Inflammatory macrophage treated with lipopolysaccharide for 1 hour (primary cell): ENCODE results near the gene MYL6B.
"Not testable (repeated sequence)": the region's sequence is repeated elsewhere in the genome, so short reads cannot be mapped to it uniquely, and the experiment has no call there.

Experiments
- DNase-seq, 2 donors: peaks; one replicate each; pipeline ENCODE4 v3.0.0-alpha.2; 2020 to 2022

The MYL6B gene

DNA sequence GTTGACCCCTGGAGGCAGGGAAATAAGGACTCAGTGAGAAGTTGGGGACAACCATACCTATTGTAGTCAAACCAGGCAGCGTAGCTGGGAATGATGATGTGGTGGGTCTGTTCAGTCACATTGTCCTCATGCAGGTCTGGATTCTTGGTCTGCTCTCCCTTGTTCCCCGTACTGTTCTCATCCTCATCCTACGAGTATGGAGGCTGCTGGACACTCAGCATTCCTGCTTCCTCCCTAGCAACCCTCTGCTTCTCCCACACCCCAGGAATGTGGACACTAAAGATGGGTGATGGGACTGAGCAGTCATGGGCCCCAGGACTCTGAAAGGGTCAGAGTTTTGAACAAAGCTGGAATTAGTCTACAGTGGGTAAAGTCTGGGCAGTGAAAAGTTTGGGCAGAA, 26.0 kb downstream of the MYL6B start:
- no peak for DNase-seq

DNA sequence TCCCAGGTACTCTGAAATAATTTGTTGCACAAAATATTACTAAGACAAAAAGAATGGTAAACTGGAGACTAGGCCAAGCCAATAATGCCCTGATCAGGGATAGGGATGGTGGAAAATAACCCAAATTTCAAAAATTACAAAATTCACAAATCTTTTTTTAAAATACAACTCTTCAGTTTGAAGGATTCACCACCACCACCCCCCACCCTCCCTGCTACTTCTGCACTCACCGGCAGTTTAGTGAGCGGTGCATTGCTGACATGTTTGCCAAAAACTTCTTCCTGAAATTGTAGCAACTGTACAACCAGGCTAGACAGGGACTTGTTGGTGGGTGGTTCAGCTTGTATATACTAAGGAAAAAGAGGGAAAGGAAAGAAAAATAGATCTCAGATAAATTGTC, 34.6 kb downstream of the MYL6B start:
- no peak for DNase-seq

DNA sequence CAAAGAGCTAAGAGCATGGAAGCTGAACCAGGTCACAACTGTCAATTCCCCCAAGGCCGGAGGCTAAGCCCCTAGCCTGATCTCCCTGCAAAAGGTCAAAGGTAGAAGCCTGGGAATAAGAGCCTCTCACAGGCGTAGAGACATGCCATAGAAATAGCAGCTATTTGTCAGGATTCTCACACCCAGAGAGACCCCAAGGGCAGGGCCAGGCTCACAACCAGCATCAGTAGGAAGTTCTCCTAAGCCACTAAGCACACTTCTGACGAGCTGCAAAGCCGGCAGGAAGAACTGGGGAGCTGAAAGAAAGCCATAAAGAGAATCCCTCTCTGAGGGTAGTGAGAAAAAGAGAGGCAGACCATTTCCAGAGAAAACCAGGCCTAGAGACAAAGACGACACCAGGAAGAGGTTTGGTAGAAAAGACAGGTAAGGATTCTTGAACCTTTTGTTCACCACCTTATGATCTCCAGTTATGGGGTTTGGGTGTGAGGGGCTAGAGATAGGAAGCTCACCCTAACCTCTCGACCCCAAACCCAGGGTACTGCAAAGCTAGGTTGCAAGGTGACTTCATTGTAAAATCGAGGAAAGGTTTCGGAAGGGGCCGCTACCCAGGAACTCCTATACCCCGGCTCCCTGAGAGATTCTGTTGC, 35.9 kb downstream of the MYL6B start:
- DNase-seq, result no peak

DNA sequence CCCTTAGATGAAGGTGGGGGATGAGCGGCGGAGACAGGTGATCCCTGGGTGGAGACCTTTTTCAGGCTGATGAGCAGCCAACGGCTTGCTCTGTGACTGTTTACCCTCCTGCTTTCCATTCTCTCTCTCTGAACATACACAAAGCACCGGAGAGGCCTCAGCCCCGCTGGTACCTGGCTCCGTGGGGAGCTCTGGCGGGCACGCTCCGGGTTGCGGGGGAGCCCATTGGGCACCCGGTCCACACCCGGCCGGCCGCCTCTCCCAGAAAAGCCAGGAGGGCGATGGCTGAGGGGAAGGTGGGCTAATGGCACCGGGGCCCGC, 36.4 kb downstream of the MYL6B start:
- DNase-seq, result no peak

DNA sequence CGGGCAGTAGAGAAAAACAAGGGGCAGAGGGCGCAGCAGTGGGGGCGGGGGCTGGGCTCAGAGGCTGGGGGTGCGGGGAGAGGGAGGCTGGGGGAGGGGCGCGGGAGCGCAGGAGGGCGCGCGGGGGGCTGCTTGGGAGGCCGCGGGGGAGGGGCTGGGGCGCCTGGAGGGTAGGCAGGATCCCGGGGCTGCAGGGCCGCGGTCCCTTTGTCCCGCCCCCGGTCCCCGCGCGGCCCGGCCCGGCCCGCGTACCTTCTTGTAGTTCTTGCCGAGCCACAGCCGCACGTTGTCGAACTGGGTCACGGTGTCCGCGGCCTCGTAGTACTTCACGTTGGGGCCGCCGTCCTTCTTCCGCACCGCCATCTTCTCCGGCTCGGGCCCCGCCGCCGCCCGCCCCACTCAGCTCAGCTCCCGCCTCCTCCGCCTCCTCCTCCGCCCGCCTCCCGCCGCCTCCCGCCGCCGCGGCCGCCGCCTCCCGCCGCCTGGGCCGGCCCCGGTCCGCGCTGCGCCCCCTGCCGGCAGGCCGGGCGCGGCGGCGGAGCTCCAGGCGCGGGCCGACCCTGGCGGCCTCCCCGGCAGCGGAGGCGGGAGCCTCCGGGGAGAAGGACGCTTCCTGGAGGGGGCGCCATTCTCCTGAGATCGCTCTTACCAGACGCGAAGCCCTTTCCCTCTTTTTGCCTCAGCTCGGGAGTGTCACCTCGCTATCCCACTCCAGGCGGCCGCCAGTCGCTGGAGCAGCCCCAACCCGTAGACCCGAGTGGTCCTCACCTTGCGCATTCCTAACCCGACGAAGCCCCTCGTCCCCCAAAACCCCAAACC, 36.9 kb downstream of the MYL6B start, which contains the start of gene SMARCC2:
Gene SMARCC2 (minus strand): TSS at position 385 of the 819 bp plus-strand sequence. CDS start 22 bp downstream, at position 363.
- peak; percentile 78 to 92 for DNase-seq

DNA sequence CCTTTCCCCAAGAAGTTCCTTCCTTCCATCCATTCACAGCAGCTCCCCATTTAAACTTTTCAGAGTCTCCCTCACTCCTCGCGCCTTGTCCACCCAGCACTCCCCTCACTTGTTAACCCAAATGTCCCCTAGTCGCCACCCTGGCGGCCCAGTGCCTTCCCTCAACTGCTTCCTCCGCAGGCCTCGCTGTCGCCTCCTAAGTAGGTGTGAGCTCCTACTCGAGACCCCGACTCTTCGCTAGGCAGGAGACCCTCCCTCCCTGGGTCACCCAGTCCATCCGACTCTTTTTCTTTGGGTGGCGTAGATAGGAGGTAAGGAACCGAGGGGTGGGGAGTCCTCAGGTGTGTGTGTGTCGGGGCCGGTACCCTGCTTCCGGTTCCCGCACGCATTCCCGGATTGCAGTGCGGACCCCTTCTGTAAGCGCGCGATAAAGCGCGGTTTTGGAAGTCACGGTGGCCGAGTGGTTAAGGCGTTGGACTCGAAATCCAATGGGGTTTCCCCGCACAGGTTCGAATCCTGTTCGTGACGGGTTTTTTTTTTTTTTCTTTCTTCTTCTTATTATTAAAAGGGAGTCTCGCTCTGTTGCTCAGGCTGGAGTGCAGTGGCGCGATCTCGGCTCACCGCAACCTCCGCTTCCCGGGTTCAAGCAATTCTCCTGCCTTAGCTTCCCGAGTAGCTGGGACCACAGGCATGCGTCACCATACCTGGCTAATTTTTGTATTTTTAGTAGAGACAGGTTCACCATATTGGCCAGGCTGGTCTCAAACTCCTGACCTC, 37.7 kb downstream of the MYL6B start:
- DNase-seq, result peak; percentile 60 to 92

DNA sequence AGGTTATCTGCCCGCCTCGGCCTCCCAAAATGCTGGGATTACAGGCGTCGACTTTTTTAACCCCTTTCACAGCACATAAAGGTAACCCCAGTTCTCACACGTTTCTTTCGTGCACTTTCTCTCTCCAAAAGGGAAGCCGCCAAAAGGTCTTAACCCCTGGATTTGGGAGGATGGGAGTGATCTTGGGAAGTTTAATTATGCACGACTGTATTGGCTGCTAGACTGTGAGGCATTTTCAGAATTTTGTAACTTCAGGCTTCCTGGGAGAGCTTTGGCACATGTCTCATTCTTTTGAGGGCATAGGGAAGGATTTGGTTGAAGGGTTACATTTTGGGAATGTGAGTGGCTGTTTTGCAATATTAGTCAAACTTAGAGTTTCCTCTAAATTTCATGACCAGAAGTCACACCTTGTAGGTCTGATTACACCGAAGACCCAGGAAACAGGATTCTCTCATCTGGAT, 38.3 kb downstream of the MYL6B start:
- DNase-seq, result peak in 1 of 2 donors; percentile 14

DNA sequence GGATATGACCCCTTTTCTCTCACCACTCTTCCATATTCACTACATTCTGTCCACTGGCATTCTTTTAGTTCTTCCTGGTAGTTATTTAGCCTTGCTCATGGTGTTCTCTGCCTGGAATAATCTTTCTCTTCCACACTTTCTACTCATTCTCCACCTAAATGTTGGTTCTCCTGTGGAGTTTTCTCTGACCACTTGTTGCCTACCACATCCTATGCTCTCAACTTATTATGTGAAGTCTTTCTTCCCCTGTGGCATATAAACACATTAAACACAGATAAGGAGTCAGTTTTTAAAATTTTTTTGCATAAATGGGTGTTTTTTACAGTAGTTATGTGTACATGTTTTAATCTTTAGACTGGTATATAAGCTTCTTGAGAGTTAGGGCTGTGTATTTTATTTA, 40.2 kb downstream of the MYL6B start:
- DNase-seq, result no peak

DNA sequence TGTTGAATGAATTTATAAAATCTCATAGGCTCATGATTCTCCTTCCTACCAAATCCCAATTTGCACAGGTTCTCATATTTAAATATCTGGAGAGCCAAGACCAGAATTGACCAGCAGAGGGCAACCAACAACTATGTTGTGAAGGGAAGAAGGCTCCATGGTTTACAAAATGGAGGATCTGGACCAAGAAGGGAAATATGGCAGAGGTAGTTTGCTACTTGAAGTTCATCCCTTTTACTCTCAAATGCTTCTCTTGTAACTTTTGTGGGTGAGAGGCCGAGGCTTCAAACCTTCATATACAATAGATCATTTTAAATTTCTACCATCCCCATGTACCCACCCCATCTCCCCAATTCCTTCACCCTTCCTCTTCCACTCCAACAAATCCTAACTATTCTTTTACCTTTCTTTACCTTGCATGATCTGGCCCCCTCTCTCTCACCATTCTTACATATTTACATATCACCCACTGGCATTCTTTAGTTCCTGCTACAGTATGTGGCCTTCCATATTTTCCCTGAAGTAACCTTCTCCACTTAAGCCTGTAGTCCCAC, 40.7 kb downstream of the MYL6B start:
- DNase-seq, result peak; percentile 76 to 99

DNA sequence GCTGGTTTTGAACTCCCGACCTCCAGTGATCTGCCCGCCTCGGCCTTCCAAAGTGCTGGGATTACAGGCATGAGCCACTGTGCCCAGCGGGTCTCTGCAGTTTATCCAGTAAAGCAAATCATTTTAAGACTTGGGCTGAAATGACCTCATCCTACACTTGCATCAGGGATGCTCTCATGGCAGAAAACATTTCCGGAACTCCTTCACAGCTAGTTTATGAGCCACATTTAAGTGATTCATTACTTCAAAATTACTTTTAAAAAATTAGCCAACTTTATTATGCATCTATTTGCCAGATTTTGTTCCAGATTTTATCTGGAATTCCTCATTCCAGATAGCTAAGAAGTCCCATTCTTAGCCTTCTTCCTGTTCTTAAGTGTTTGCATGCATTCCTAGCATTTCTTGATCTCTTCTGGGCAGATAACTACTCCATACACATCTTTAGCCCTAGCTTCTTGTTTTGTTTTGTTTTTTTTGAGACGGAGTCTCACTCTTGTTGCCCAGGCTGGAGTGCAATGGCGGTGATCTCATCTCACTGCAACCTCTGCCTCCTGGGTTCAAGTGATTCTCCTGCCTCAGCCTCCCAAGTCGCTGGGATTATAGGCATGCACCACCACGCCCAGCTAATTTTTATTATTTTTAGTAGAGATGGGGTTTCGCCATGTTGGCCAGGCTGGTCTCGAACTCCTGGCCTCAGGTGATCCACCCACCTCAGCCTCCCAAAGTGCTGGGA, 44.6 kb downstream of the MYL6B start:
- not testable (repeated sequence) for DNase-seq

DNA sequence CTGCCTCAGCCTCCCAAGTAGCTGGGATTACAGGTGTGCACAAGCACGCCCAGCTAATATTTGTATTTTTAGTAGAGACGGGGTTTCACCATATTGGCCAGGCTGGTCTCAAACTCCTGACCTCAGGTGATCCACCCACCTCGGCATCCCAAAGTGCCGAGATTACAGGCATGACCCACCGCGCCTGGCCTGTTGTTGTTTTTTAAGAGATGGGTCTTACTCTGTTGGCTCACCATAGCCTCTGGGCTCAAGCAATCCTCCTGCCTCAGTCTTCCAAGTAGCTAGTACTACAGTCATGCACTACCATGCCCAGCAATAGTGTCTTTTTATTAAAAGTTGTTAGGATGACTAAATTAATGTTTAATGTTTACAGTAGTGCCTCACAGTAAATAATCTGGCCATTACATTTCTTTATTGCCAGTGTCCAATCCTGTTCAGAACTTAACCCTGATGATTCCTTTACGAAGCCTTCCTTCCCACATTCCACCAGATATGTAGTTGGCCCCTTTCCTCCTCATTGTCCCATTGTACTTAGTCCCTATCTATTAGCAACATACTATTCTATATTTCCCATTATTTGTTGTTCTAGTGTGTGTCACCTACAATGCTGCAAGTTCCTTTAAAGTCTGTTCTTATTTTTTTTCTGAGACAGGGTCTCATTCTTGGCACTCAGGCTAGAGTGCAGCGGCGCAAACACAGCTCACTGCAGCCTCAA, 45.7 kb downstream of the MYL6B start:
- no peak for DNase-seq

DNA sequence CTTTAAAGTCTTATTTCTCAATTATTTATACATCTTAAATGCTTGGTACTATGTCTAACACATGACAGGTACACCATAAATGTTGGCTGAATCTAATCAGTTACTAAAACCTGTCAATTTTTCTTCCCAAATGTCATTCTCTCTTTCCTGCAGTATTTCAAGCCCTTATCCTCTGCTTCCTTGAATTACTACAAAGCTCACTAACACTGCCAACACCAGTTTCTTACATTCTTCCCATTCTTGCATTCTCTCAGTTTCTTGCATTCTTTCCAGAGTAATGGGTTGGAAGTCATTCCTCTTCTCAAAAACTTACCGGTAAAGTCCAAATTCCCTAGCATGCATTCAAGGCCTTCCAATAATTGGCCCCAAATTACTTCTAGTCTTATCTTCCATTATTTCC, 46.4 kb downstream of the MYL6B start:
- no peak for DNase-seq

DNA sequence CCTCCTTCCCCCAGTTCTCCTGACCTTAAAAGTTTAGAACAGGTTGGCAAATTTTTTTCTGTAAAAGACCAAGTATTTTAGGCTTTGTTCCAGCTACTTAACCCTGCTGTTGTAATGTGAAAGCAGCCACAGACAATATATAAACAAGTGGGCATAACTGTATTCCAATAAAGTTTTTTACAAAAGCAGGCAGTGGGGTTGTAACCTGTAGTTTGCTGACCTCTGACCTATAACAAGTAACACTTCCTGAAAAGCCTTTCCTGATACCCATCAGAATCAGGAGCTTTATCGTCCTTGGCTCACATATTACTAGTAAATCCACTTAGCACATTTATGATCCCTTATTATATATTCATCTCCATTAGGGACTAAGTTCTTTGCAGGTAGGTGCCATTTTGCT, 50.0 kb downstream of the MYL6B start:
- DNase-seq, result no peak

DNA sequence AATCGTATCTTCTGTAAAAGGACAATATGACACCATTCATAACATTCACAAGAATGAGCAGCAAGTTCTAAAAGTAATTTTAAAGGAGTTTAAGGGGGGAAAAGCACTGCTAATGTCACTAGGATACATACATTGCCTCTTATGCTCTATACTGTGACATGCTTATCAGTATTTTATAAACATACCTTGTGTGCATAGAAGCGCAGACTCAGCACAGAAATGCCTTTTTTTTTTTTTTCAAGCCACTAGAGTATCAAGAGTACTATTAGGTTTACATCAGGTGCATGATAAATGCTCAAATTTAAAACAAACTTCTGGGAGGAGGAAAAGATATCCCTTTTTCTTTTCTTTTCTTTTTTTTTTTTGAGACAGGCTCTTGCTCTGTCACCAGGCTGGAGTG, 50.5 kb downstream of the MYL6B start:
- no peak for DNase-seq

DNA sequence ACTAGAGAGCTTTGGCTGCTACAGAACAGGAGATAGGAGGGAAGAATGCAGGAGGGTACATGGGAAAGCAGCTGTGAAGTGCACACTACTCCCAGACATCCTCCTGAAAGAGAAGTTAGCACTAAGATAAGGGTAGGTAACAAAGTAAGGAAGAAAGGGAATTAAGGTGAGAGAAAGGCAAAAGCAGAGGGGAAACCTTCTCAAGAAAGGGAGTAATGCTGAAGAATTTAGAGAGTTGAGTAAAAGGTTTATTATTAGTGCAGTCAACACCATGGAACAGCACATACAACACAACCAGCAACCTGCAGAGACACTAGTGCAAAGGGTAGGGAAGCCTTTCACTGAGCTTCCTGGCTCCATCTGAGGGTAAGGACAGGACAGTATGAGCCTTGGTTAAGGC, 51.9 kb downstream of the MYL6B start:
- no peak for DNase-seq

DNA sequence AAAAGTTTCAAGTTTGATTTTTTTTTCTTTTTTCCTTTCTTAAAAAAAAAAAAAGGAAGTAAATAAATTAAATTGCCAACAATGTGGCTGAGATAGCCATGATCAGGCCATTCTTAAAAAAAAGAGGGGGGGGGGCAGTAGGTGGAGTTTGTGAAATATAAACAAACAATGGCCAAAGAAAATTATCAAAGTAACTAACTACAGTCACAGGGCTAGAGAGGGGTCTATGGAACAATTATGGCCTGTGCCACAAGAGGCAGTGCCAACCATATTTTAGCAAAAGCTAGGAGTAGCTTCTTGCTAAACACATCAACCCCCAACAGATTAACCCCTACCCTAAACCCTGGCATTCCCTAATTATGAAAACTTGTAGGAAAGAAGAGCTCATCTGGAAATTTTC, 53.1 kb downstream of the MYL6B start:
- no peak for DNase-seq

DNA sequence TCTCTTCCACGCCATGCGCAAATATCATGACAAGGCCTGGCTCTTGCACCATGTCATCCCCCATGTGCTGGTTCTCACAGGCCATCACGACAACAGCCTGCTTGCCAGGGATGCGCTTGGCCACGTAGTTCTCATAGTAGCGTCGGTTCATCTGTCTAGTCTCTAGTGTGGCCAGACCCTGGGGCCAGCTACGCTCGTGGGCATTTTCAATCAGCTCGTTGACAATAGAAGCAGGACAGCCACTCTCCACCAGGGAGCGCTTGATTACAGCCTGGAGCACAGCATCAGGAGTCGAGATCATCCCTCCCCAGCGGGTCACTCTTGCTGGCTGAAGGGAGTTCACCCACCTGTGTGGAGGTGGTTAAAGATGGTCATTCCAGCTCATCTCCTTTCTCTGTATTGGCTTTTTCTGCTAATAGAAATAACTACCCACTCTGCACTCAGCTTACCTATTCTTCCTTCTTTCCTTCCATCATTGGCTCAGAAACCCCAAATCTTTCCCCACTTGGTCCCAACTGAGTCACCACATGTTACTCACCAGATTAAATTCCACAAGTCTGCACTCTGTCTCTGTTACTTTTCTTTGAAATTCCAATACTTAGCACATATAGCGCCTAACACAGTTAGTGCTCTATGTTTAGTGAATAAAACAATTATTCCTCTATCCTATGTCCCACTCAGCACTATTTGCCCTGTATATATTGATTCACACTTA, 54.2 kb downstream of the MYL6B start:
- DNase-seq, result peak in 1 of 2 donors; percentile 60
